Stimulated activated effector memory CD8-positive, alpha-beta T cell treated with anti-CD3 and anti-CD28 coated beads, Interleukin-12 subunit alpha, Interleukin-12 subunit beta, amount 100 ng/mL, for 72 hours (primary cell): ENCODE results near the gene CATSPERB.
"Not testable (repeated sequence)": the region's sequence is repeated elsewhere in the genome, so short reads cannot be mapped to it uniquely, and the experiment has no call there.

Source experiments
- ATAC-seq: fragments of 150-1000 bp; cut with Tn5 transposase; 2 replicates; pipeline ENCODE4 v1.10.0; 2021
- DNase-seq, 2 donors: peaks; one replicate each; pipeline ENCODE4 v3.0.0; 2021 to 2022; ENCODE audit warnings: low spot score in 2 of 2
- H3K27ac Mint-ChIP-seq: one replicate; pipeline ENCODE4 v1.8.0; 2022; ENCODE audit warnings: mild to moderate bottlenecking, mixed read lengths
- H3K36me3 Mint-ChIP-seq: one replicate; pipeline ENCODE4 v1.8.0; 2022; ENCODE audit warnings: mild to moderate bottlenecking, mixed read lengths
- H3K4me1 Mint-ChIP-seq: one replicate; pipeline ENCODE4 v1.8.0; 2022; ENCODE audit warnings: mixed read lengths
- H3K4me3 Mint-ChIP-seq: one replicate; pipeline ENCODE4 v1.8.0; 2022; ENCODE audit warnings: mild to moderate bottlenecking, mixed read lengths
- H3K9me3 Mint-ChIP-seq: one replicate; pipeline ENCODE4 v1.8.0; 2022; ENCODE audit warnings: mixed read lengths

Gene CATSPERB

GRCh38 chr14:91708795-91709194 lies 23.1 kb downstream of the CATSPERB start:
- Mint-ChIP-seq H3K4me1 (no peaks in the 10 kb centered on the region), H3K27ac (no peak overlapping the region), H3K36me3 (no peaks in the 10 kb centered on the region), H3K9me3 (peaks cover 3% of the 10 kb centered on the region), H3K4me3 (no peak overlapping the region)
- DNase-seq = no peak
- ATAC-seq = no peak

DNA sequence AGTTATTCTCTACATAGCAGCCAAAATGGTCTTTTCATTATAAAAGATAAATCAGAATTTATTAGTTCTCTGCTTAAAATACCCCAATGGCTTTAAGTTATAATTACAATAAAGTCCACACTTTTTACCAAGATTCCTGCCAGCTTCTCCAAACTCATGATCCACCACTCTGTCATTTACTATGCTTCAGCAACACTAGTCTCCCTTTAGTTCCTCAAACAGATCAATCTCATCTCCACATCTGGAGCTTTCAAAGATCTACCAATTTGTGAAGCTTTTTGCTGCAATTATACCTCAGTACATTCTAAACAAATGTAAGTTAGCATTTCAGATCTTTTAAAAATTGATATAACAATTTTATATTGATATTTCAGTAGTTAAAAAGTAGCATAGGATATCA lies 24.9 kb downstream of the CATSPERB start:
- no peak for ATAC-seq
- Mint-ChIP-seq H3K27ac (no peak overlapping the region), H3K4me1 (no peaks in the 10 kb centered on the region), H3K9me3 (peaks cover 3% of the 10 kb centered on the region), H3K4me3 (no peak overlapping the region), H3K36me3 (no peaks in the 10 kb centered on the region)
- no peak for DNase-seq

- DNase-seq = no peak
- H3K9me3 Mint-ChIP-seq = peaks cover 11% of the 10 kb centered on the region
- no peak for ATAC-seq
These were observed 37.2 kb downstream of the CATSPERB start for GRCh38 chr14:91694643-91695042.

DNA sequence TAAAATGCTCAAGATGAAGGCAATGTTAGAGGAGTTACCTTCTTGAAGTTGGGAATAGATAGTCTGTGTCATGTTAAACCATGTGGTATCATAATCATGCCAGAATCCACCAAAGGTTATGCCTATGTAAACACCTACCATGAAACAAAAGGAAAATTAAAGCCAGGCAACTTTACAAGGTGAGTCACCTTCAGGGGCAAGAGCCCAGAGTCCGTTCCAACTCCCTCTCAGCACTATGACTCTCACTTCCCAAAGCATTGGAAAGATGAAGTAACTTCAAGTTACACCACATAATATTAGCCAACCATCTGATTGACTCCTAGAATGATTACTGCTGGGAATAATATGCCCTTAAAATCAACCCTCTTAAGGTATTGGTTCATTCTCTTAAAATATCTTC lies 38.5 kb downstream of the CATSPERB start:
- Mint-ChIP-seq H3K27ac (no peak overlapping the region), H3K9me3 (peaks cover 11% of the 10 kb centered on the region), H3K36me3 (no peaks in the 10 kb centered on the region), H3K4me3 (no peak overlapping the region), H3K4me1 (no peaks in the 10 kb centered on the region)
- ATAC-seq (no peak), DNase-seq (no peak)

More at GRCh38 chr14:91694643-91695042, 37.2 kb downstream of the CATSPERB start:
- no peaks in the 10 kb centered on the region for H3K4me1 Mint-ChIP-seq
- no peaks in the 10 kb centered on the region for H3K36me3 Mint-ChIP-seq
- no peak overlapping the region for H3K27ac Mint-ChIP-seq
- no peak overlapping the region for H3K4me3 Mint-ChIP-seq

DNA sequence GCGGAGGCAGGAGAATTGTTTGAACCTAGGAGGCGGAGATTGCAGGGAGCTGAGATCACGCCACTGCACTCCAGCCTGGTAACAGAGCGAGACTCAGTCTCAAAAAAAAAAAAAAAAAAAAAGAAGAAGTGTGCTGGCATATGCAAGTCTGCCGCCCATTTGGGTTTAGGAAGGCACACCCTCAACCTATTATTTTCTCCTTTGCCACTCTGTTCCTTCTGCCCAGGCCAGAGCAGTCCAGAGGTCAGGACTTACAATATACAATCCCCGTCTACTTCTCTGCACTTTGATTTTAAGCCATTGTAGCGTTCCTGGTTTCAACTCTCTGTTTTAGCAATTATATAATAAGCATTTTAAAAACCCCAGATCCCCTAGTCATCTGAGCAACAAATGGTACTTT lies 39.8 kb downstream of the CATSPERB start:
- H3K9me3 Mint-ChIP-seq = peaks cover 5% of the 10 kb centered on the region
- H3K36me3 Mint-ChIP-seq = no peaks in the 10 kb centered on the region
- DNase-seq = no peak
- no peak overlapping the region for H3K4me3 Mint-ChIP-seq
- H3K27ac Mint-ChIP-seq = no peak overlapping the region
- no peaks in the 10 kb centered on the region for H3K4me1 Mint-ChIP-seq
- ATAC-seq = no peak

DNA sequence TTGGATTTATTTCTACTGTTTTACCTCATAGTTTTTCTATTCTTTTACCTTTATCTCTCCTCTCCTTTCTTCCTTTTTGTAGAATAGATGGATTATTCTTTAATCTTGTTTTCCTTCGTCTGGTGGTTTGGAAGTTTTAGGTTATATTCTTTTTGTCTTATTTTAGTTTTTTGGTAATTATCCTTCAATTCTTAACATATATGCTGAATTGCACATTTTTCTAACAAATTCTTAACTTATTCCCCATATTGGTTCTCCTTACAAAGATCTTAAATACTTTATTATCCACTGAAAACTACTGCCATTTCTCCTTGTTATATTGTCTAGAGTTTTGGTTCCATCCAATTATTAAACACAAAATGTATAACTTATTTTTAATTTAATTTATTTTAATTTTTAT lies 42.3 kb downstream of the CATSPERB start:
- no peak for ATAC-seq
- no peak for DNase-seq
- no peak overlapping the region for H3K4me3 Mint-ChIP-seq
- H3K36me3 Mint-ChIP-seq = no peaks in the 10 kb centered on the region
- no peak overlapping the region for H3K27ac Mint-ChIP-seq
- no peaks in the 10 kb centered on the region for H3K4me1 Mint-ChIP-seq
- H3K9me3 Mint-ChIP-seq = peaks cover 3% of the 10 kb centered on the region

DNA sequence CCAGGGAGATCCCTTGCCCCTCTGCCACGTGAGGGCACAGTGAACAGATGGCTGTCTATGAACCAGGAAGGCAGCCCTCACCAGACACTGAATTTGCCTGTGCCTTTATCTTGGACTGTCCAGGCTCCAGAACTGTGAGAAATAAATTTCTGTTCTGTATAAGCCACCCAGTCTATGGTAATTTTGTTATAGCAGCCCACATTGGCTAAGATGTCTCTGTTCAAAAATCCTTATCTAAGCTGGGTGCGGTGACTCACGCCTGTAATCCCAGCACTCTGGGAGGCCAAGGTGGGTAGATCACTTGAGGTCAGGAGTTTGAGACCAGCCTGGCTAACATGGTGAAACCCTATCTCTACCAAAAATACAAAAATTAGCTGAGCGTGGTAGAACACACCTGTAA lies 44.5 kb downstream of the CATSPERB start:
- H3K36me3 Mint-ChIP-seq, DNase-seq, H3K4me1 Mint-ChIP-seq, H3K9me3 Mint-ChIP-seq, H3K4me3 Mint-ChIP-seq, ATAC-seq, H3K27ac Mint-ChIP-seq: not testable (repeated sequence)

DNA sequence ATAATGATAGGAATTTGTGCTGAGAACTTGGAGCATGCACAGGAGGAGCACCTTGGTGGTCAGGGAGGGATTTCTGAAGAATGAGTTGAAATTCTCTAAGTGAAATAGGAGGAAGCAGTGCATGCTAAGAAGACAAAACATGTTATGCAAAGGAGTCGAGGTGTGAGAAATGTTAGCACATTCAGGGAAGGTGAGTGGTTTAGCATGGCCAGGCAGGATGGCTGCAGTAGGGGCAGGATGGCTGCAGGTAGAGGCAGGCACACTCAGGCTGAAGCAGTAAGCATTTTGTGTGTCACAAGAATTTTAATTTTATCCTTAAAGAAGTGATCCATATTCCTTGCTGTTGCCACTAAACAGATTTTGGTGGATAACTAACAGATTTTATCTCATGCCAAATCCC lies 46.3 kb downstream of the CATSPERB start:
- Mint-ChIP-seq H3K4me3 (no peak overlapping the region), H3K4me1 (peaks cover 21% of the 10 kb centered on the region), H3K27ac (no peak overlapping the region), H3K9me3 (peaks cover 3% of the 10 kb centered on the region), H3K36me3 (no peaks in the 10 kb centered on the region)
- no peak for DNase-seq
- no peak for ATAC-seq

- peak overlapping the region; percentile 31 for H3K4me3 Mint-ChIP-seq
- H3K4me1 Mint-ChIP-seq = peaks cover 21% of the 10 kb centered on the region
- no peaks in the 10 kb centered on the region for H3K36me3 Mint-ChIP-seq
- DNase-seq = peak in 1 of 2 donors; percentile 52
- H3K27ac Mint-ChIP-seq = no peak overlapping the region
- H3K9me3 Mint-ChIP-seq = no peaks in the 10 kb centered on the region
- peak; percentile 90 for ATAC-seq
These were observed 49.9 kb downstream of the CATSPERB start for GRCh38 chr14:91681893-91682563.

- H3K27ac Mint-ChIP-seq = no peak overlapping the region
- H3K4me3 Mint-ChIP-seq = no peak overlapping the region
- H3K36me3 Mint-ChIP-seq = no peaks in the 10 kb centered on the region
- ATAC-seq (peak; percentile 48), DNase-seq (no peak)
- H3K4me1 Mint-ChIP-seq = peaks cover 21% of the 10 kb centered on the region
- no peaks in the 10 kb centered on the region for H3K9me3 Mint-ChIP-seq
These were observed 50.8 kb downstream of the CATSPERB start for GRCh38 chr14:91681118-91681517.

DNA sequence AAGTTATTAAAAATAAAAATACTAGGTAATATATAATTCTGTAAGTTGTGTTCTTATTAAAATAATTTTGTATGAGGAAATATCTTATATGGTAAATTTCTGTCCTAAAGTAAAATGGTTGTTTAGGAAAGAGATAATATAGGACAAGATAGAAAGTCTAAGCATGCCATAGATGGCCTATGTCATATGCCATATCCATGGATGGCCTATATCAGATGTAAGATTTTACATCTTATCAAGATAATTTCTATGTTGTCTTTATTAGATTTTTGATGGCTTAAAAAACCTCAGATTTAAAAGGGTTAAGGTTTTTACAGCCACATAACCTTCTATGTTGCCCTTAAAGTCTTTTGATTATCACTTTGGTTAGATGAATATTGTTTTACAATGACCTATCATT lies 52.6 kb downstream of the CATSPERB start:
- ATAC-seq (no peak), DNase-seq (no peak)
- Mint-ChIP-seq H3K27ac (no peak overlapping the region), H3K36me3 (no peaks in the 10 kb centered on the region), H3K4me3 (no peak overlapping the region), H3K4me1 (peaks cover 21% of the 10 kb centered on the region), H3K9me3 (no peaks in the 10 kb centered on the region)

- not testable (repeated sequence) for H3K9me3 Mint-ChIP-seq, H3K36me3 Mint-ChIP-seq, H3K4me3 Mint-ChIP-seq, ATAC-seq, DNase-seq, H3K27ac Mint-ChIP-seq
- H3K4me1 Mint-ChIP-seq = peaks cover 21% of the 10 kb centered on the region
These were observed 54.2 kb downstream of the CATSPERB start for GRCh38 chr14:91677687-91678086.

DNA sequence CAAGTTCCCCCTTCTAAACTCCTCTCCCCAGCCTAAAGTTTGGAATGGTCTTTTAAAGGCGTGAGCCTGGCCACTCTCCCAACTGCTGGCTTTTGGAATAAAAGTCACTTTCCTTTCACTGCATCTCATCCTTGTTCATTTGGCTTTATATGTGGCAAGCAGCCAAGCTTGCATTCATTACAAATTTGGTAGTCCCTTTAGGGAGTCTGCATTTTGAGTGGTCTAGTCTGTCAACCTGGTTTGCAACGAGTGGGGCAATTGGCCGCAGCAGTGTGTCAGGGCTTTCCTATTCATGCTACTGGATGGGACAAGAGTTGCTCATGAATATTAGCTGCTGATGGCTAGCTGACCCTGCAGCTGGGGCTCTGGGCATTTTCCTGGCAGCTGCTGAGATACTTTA lies 57.0 kb downstream of the CATSPERB start:
- Mint-ChIP-seq H3K4me1 (no peaks in the 10 kb centered on the region), H3K4me3 (no peak overlapping the region), H3K9me3 (no peaks in the 10 kb centered on the region), H3K36me3 (no peaks in the 10 kb centered on the region), H3K27ac (no peak overlapping the region)
- ATAC-seq = no peak
- no peak for DNase-seq

- no peaks in the 10 kb centered on the region for H3K9me3 Mint-ChIP-seq
- H3K27ac Mint-ChIP-seq = no peak overlapping the region
- H3K36me3 Mint-ChIP-seq = no peaks in the 10 kb centered on the region
- H3K4me1 Mint-ChIP-seq = no peaks in the 10 kb centered on the region
- H3K4me3 Mint-ChIP-seq = no peak overlapping the region
- ATAC-seq (peak; percentile 63), DNase-seq (no peak)
These were observed 62.0 kb downstream of the CATSPERB start for GRCh38 chr14:91669867-91670266.

DNA sequence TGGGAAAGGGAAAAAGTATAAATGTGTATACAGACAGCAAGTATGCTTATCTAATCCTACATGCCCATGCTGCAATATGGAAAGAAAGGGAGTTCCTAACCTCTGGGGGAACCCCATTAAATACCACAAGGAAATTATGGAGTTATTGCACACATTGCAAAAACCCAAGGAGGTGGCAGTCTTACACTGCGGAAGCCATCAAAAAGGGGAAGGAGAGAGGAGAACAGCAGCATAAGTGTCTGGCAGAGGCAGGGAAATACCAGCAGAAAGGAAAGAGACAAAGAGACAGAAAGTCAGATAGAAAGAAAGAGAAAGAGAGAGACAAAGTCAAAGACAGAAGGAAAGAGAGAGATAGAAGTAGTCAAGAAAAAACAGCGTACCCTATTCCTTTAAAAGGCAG lies 64.8 kb downstream of the CATSPERB start:
- ATAC-seq, H3K36me3 Mint-ChIP-seq, H3K4me3 Mint-ChIP-seq, H3K9me3 Mint-ChIP-seq, H3K4me1 Mint-ChIP-seq, DNase-seq, H3K27ac Mint-ChIP-seq: not testable (repeated sequence)

DNA sequence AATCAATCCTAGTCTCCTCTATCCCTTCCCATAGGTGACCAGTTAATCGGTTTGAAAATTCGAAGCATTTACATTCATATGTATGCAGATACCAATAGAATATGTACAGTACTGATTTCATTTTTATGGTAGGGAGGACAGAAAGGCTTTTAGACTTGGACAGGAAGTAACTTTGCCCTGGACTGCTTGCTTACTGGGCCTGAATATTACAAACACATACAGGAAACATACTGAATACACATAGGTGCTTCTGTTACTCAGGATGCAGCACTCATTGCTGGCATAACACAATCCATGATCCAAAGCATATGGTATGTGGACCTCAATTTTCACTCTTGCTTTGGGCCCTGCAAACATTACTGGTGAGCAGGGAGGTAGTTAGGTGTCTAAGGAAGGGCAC lies 71.1 kb downstream of the CATSPERB start:
- H3K4me3 Mint-ChIP-seq = no peak overlapping the region

DNA sequence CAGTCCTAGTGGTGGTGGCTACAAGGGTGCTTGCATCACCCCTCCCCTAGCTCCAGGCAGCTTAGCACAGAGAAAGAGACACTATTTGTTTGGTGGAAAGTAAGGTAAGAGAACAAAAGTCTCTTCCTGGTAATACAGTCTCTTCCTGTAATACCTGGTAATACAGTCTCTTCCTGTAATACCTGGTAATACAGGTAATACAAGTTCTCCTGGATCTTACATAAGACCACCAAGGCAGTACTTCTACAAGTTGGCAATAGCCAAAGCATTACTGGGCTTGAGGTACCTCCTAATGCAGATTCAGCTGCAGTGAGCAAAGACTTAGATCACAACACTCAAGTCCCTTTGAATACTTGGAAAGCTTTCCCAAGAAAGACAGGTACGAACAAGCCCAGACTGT lies 77.0 kb downstream of the CATSPERB start:
- Mint-ChIP-seq H3K4me1 (no peaks in the 10 kb centered on the region), H3K27ac (no peak overlapping the region), H3K4me3 (no peak overlapping the region), H3K9me3 (no peaks in the 10 kb centered on the region), H3K36me3 (no peaks in the 10 kb centered on the region)
- no peak for DNase-seq
- ATAC-seq = no peak

More for the DNA sequence above, 71.1 kb downstream of the CATSPERB start:
- no peak for DNase-seq
- Mint-ChIP-seq H3K4me1 (no peaks in the 10 kb centered on the region), H3K27ac (no peak overlapping the region), H3K36me3 (no peaks in the 10 kb centered on the region), H3K9me3 (no peaks in the 10 kb centered on the region)
- no peak for ATAC-seq
